GM23338 (cell line): ENCODE measurements around the gene DHRSX. TPM values are rescaled to one million over a fixed set of nuclear protein-coding genes. Genes with fewer than 3 reads are reported as not detected.

Experiments
- ATAC-seq: fragments of 200-7000 bp; cut with Tn5 transposase; 3 replicates; pipeline ENCODE4 v1.9.1; 2020
- DNase-seq: peaks from one replicate; pipeline ENCODE4 v3.0.0-alpha.2; 2015; ENCODE audit warnings: low spot score
- H2AFZ ChIP-seq: fragments of 200-600 bp; sonication (generic); 2 replicates; pipeline ENCODE4 v1.8.0; 2016; ENCODE audit warnings: antibody characterized with exemption, mild to moderate bottlenecking, moderate library complexity
- H3F3A ChIP-seq: fragments of 200-600 bp; sonication (generic); replicated peaks from 2 replicates; pipeline ENCODE4 v1.8.0; 2017; ENCODE audit warnings: antibody characterized with exemption, mixed run types, low read depth
- H3K27ac ChIP-seq: fragments of 200-600 bp; sonication (generic); 2 replicates; pipeline ENCODE4 v1.6.1; 2016; ENCODE audit warnings: low read depth
- H3K27me3 ChIP-seq: fragments of 200-600 bp; sonication (generic); 2 replicates; pipeline ENCODE4 v1.8.0; 2016; ENCODE audit warnings: mild to moderate bottlenecking, mixed run types, moderate library complexity; ENCODE audit not compliant: insufficient read depth
- H3K36me3 ChIP-seq: fragments of 200-600 bp; sonication (generic); 2 replicates; pipeline ENCODE4 v1.8.0; 2016; ENCODE audit warnings: mild to moderate bottlenecking; ENCODE audit not compliant: insufficient read depth
- H3K4me1 ChIP-seq: fragments of 200-600 bp; sonication (generic); 2 replicates; pipeline ENCODE4 v1.8.0; 2016; ENCODE audit warnings: mild to moderate bottlenecking, moderate library complexity; ENCODE audit not compliant: insufficient read depth
- H3K4me2 ChIP-seq: fragments of 200-600 bp; sonication (generic); 2 replicates; pipeline ENCODE4 v1.7.1; 2017; ENCODE audit warnings: mixed run types
- H3K4me3 ChIP-seq: fragments of 200-600 bp; sonication (generic); 2 replicates; pipeline ENCODE4 v1.6.1; 2016; ENCODE audit warnings: mixed run types
- H3K79me2 ChIP-seq: fragments of 200-600 bp; sonication (generic); replicated peaks from 2 replicates; pipeline ENCODE4 v1.8.0; 2017; ENCODE audit warnings: mild to moderate bottlenecking; ENCODE audit not compliant: insufficient read depth
- H3K9me2 ChIP-seq: fragments of 200-600 bp; sonication (generic); 2 replicates; pipeline ENCODE4 v1.8.0; 2017; ENCODE audit not compliant: insufficient read depth
- H4K20me1 ChIP-seq: fragments of 200-600 bp; sonication (generic); replicated peaks from 2 replicates; pipeline ENCODE4 v1.8.0; 2017; ENCODE audit warnings: mild to moderate bottlenecking; ENCODE audit not compliant: insufficient read depth
- H3K27ac Mint-ChIP-seq: 2 replicates; pipeline ENCODE4 v1.8.0; 2020; ENCODE audit warnings: inconsistent platforms, mild to moderate bottlenecking, moderate library complexity, mixed read lengths
- H3K27me3 Mint-ChIP-seq: 3 replicates; pipeline ENCODE4 v1.8.0; 2022; ENCODE audit warnings: low read depth, mild to moderate bottlenecking, moderate library complexity, mixed read lengths, inconsistent platforms; ENCODE audit not compliant: insufficient read depth, poor library complexity
- H3K36me3 Mint-ChIP-seq: 3 replicates; pipeline ENCODE4 v1.8.0; 2021; ENCODE audit warnings: low read depth, mild to moderate bottlenecking, inconsistent platforms, moderate library complexity, mixed read lengths
- H3K4me1 Mint-ChIP-seq: 3 replicates; pipeline ENCODE4 v1.8.0; 2020; ENCODE audit warnings: mild to moderate bottlenecking, inconsistent platforms, mixed read lengths
- H3K4me3 Mint-ChIP-seq: 3 replicates; pipeline ENCODE4 v1.8.0; 2021; ENCODE audit warnings: moderate library complexity, mild to moderate bottlenecking, inconsistent platforms, mixed read lengths
- H3K9me3 Mint-ChIP-seq: 3 replicates; pipeline ENCODE4 v1.8.0; 2020; ENCODE audit warnings: moderate library complexity, mild to moderate bottlenecking, inconsistent platforms, mixed read lengths
- CREB1 ChIP-seq: fragments of 250-450 bp; sonication (Bioruptor Pico); IDR thresholded peaks from 2 replicates; pipeline ENCODE4 v1.5.0; 2020; ENCODE audit warnings: low read depth, mild to moderate bottlenecking, moderate library complexity
- EZH2 ChIP-seq: fragments of 200-600 bp; sonication (generic); IDR thresholded peaks from one replicate; pipeline ENCODE4 v1.8.0; 2017; ENCODE audit warnings: antibody characterized with exemption, mild to moderate bottlenecking, low read depth; ENCODE audit not compliant: unreplicated experiment
- EZH2phosphoT487 ChIP-seq: fragments of 200-600 bp; sonication (generic); IDR thresholded peaks from one replicate; pipeline ENCODE4 v1.8.1; 2018; ENCODE audit warnings: antibody characterized with exemption; ENCODE audit not compliant: unreplicated experiment
- JUNB ChIP-seq: IDR thresholded peaks from one replicate; pipeline ENCODE4 v1.6.1; 2016; ENCODE audit warnings: antibody characterized with exemption; ENCODE audit not compliant: unreplicated experiment
- NANOG ChIP-seq: IDR thresholded peaks from 2 replicates; pipeline ENCODE4 v1.6.1; 2016; ENCODE audit warnings: antibody characterized with exemption, borderline replicate concordance
- POLR2AphosphoS5 ChIP-seq: IDR thresholded peaks from 2 replicates; pipeline ENCODE4 v1.6.1; 2016; ENCODE audit warnings: antibody characterized with exemption, low read depth
- STAT1 ChIP-seq: IDR thresholded peaks from one replicate; pipeline ENCODE4 v1.6.1; 2016; ENCODE audit warnings: antibody characterized with exemption; ENCODE audit not compliant: unreplicated experiment
- ZNF114 ChIP-seq: fragments of 250-450 bp; sonication (Bioruptor Pico); IDR thresholded peaks from 2 replicates; pipeline ENCODE4 v1.5.0; 2020; ENCODE audit warnings: mild to moderate bottlenecking, moderate library complexity
- ZNF331 ChIP-seq: fragments of 250-450 bp; sonication (Bioruptor Pico); IDR thresholded peaks from 2 replicates; pipeline ENCODE4 v1.5.0; 2020; ENCODE audit warnings: low read depth, mild to moderate bottlenecking, moderate library complexity
- polyA plus RNA-seq: library from polyadenylated mRNA; unstranded; fragments of >200 nt; fragmentation: Nextera tagmentation; extraction: Ambion mirVana; gene quantifications from 2 replicates; pipeline ENCODE4 v1.2.1, GENCODE V29; 2016
- total RNA-seq: library from RNA; depleted of rRNA; stranded (reverse); fragments of >200 nt; shearing (Covaris generic); gene quantifications from 2 replicates; pipeline ENCODE4 v1.2.3, GENCODE V29; 2014
- TF ChIP-seq, protein P1 (sequence below): IDR thresholded peaks from one replicate; pipeline ENCODE4 v1.6.1; 2018; ENCODE audit warnings: antibody characterized with exemption; ENCODE audit not compliant: unreplicated experiment
- TF ChIP-seq, protein P2 (sequence below): IDR thresholded peaks from 2 replicates; pipeline ENCODE4 v1.6.1; 2016; ENCODE audit warnings: antibody characterized with exemption
- TF ChIP-seq, protein P3 (sequence below): fragments of 250-450 bp; sonication (Bioruptor Pico); IDR thresholded peaks from 2 replicates; pipeline ENCODE4 v1.5.0; 2020; ENCODE audit warnings: mild to moderate bottlenecking, moderate library complexity
- TF ChIP-seq, protein P4 (sequence below), 2 experiments: fragments of 200-600 bp in 1 of 2; sonication (generic) in 1 of 2; conservative IDR thresholded peaks; 2 replicates each; pipeline versions ENCODE4 v1.5.1 to v1.6.1; 2016 to 2017; ENCODE audit warnings: antibody characterized with exemption in 2 of 2, low read depth in 2 of 2, mild to moderate bottlenecking in 2 of 2, moderate library complexity in 1 of 2

DHRSX gene
- total and polyA plus RNA-seq, 2 experiments from 2014 or later: 33.9 to 43.0 TPM

DNA sequence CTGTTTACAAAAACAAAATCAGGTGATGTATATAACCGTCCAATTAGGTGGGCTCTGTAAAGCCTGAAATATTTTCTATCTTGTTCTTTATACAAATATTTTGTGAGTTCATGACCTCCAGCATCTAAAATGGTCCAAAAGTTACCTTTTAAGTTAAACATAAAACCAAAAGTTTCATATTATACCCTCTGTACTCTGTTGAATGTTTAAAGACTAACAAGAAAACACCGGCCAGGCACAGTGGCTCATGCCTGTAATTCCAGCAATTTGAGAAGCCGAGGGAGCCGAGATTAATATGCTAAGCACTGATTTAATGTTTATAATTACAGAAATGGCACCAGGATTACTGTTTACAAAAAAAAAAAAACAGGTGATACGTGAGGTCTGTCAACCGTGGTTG lies 328.4 kb downstream of the DHRSX start:
- Histone ChIP-seq H4K20me1 (no peaks in the 10 kb centered on the region), H3K79me2 (no peaks in the 10 kb centered on the region), H3F3A (peaks cover 9% of the 10 kb centered on the region; the same call in 1 of the 2 replicates), H3K4me1 (no peaks in the 10 kb centered on the region), H3K36me3 (no peaks in the 10 kb centered on the region), H3K4me2 (no peak overlapping the region), H2AFZ (no peak overlapping the region), H3K27ac (no peak overlapping the region), H3K9me2 (no peaks in the 10 kb centered on the region), H3K27me3 (no peaks in the 10 kb centered on the region), H3K4me3 (no peak overlapping the region)
- Mint-ChIP-seq H3K27me3 (peaks cover 4% of the 10 kb centered on the region), H3K36me3 (peaks cover 16% of the 10 kb centered on the region), H3K4me3 (no peak overlapping the region), H3K27ac (no peak overlapping the region), H3K9me3 (peaks cover 16% of the 10 kb centered on the region), H3K4me1 (no peaks in the 10 kb centered on the region)
- TF ChIP-seq ZNF114 (CRISPR knock-in tag) (no peak), EZH2phosphoT487 (no peak), CREB1 (CRISPR knock-in tag) (no peak), STAT1 (no peak), JUNB (no peak), POLR2AphosphoS5 (no peak), NANOG (no peak), EZH2 (no peak), ZNF331 (CRISPR knock-in tag) (no peak)
- TF ChIP-seq, protein P1, sequence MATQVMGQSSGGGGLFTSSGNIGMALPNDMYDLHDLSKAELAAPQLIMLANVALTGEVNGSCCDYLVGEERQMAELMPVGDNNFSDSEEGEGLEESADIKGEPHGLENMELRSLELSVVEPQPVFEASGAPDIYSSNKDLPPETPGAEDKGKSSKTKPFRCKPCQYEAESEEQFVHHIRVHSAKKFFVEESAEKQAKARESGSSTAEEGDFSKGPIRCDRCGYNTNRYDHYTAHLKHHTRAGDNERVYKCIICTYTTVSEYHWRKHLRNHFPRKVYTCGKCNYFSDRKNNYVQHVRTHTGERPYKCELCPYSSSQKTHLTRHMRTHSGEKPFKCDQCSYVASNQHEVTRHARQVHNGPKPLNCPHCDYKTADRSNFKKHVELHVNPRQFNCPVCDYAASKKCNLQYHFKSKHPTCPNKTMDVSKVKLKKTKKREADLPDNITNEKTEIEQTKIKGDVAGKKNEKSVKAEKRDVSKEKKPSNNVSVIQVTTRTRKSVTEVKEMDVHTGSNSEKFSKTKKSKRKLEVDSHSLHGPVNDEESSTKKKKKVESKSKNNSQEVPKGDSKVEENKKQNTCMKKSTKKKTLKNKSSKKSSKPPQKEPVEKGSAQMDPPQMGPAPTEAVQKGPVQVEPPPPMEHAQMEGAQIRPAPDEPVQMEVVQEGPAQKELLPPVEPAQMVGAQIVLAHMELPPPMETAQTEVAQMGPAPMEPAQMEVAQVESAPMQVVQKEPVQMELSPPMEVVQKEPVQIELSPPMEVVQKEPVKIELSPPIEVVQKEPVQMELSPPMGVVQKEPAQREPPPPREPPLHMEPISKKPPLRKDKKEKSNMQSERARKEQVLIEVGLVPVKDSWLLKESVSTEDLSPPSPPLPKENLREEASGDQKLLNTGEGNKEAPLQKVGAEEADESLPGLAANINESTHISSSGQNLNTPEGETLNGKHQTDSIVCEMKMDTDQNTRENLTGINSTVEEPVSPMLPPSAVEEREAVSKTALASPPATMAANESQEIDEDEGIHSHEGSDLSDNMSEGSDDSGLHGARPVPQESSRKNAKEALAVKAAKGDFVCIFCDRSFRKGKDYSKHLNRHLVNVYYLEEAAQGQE: no peak
- TF ChIP-seq, protein P2, sequence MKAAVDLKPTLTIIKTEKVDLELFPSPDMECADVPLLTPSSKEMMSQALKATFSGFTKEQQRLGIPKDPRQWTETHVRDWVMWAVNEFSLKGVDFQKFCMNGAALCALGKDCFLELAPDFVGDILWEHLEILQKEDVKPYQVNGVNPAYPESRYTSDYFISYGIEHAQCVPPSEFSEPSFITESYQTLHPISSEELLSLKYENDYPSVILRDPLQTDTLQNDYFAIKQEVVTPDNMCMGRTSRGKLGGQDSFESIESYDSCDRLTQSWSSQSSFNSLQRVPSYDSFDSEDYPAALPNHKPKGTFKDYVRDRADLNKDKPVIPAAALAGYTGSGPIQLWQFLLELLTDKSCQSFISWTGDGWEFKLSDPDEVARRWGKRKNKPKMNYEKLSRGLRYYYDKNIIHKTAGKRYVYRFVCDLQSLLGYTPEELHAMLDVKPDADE: no peak
- TF ChIP-seq, protein P3, sequence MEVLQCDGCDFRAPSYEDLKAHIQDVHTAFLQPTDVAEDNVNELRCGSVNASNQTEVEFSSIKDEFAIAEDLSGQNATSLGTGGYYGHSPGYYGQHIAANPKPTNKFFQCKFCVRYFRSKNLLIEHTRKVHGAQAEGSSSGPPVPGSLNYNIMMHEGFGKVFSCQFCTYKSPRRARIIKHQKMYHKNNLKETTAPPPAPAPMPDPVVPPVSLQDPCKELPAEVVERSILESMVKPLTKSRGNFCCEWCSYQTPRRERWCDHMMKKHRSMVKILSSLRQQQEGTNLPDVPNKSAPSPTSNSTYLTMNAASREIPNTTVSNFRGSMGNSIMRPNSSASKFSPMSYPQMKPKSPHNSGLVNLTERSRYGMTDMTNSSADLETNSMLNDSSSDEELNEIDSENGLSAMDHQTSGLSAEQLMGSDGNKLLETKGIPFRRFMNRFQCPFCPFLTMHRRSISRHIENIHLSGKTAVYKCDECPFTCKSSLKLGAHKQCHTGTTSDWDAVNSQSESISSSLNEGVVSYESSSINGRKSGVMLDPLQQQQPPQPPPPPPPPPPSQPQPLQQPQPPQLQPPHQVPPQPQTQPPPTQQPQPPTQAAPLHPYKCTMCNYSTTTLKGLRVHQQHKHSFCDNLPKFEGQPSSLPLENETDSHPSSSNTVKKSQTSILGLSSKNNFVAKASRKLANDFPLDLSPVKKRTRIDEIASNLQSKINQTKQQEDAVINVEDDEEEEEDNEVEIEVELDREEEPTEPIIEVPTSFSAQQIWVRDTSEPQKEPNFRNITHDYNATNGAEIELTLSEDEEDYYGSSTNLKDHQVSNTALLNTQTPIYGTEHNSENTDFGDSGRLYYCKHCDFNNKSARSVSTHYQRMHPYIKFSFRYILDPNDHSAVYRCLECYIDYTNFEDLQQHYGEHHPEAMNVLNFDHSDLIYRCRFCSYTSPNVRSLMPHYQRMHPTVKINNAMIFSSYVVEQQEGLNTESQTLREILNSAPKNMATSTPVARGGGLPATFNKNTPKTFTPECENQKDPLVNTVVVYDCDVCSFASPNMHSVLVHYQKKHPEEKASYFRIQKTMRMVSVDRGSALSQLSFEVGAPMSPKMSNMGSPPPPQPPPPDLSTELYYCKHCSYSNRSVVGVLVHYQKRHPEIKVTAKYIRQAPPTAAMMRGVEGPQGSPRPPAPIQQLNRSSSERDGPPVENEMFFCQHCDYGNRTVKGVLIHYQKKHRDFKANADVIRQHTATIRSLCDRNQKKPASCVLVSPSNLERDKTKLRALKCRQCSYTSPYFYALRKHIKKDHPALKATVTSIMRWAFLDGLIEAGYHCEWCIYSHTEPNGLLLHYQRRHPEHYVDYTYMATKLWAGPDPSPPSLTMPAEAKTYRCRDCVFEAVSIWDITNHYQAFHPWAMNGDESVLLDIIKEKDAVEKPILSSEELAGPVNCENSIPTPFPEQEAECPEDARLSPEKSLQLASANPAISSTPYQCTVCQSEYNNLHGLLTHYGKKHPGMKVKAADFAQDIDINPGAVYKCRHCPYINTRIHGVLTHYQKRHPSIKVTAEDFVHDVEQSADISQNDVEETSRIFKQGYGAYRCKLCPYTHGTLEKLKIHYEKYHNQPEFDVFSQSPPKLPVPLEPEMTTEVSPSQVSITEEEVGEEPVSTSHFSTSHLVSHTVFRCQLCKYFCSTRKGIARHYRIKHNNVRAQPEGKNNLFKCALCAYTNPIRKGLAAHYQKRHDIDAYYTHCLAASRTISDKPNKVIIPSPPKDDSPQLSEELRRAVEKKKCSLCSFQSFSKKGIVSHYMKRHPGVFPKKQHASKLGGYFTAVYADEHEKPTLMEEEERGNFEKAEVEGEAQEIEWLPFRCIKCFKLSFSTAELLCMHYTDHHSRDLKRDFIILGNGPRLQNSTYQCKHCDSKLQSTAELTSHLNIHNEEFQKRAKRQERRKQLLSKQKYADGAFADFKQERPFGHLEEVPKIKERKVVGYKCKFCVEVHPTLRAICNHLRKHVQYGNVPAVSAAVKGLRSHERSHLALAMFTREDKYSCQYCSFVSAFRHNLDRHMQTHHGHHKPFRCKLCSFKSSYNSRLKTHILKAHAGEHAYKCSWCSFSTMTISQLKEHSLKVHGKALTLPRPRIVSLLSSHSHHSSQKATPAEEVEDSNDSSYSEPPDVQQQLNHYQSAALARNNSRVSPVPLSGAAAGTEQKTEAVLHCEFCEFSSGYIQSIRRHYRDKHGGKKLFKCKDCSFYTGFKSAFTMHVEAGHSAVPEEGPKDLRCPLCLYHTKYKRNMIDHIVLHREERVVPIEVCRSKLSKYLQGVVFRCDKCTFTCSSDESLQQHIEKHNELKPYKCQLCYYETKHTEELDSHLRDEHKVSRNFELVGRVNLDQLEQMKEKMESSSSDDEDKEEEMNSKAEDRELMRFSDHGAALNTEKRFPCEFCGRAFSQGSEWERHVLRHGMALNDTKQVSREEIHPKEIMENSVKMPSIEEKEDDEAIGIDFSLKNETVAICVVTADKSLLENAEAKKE (CRISPR knock-in tag): no peak
- TF ChIP-seq, protein P4, sequence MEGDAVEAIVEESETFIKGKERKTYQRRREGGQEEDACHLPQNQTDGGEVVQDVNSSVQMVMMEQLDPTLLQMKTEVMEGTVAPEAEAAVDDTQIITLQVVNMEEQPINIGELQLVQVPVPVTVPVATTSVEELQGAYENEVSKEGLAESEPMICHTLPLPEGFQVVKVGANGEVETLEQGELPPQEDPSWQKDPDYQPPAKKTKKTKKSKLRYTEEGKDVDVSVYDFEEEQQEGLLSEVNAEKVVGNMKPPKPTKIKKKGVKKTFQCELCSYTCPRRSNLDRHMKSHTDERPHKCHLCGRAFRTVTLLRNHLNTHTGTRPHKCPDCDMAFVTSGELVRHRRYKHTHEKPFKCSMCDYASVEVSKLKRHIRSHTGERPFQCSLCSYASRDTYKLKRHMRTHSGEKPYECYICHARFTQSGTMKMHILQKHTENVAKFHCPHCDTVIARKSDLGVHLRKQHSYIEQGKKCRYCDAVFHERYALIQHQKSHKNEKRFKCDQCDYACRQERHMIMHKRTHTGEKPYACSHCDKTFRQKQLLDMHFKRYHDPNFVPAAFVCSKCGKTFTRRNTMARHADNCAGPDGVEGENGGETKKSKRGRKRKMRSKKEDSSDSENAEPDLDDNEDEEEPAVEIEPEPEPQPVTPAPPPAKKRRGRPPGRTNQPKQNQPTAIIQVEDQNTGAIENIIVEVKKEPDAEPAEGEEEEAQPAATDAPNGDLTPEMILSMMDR (conservative IDR thresholded peaks at IDR 0.05; ENCODE audit: low read depth in 2 of 2): no peak
- no peak for ATAC-seq
- DNase-seq: no peak
